Coronary artery (tissue), 2 donors: ENCODE data around the gene PIK3CG.

Source experiments
- DNase-seq: peaks from one replicate; pipeline ENCODE4 v3.0.0-alpha.2; 2017; ENCODE audit warnings: low spot score
- H3K27ac ChIP-seq, 2 donors: fragments of 200-600 bp; sonication (generic); one replicate each; pipeline ENCODE4 v1.5.1; 2016 to 2019
- H3K4me3 ChIP-seq: fragments of 200-600 bp; sonication (generic); 2 replicates; pipeline ENCODE4 v1.5.1; 2016; ENCODE audit warnings: mild to moderate bottlenecking, moderate library complexity
- CTCF ChIP-seq: fragments of 200-600 bp; sonication (generic); IDR thresholded peaks from one replicate; pipeline ENCODE4 v1.5.1; 2019; ENCODE audit warnings: antibody characterized with exemption

Gene PIK3CG

GRCh38 chr7:106875508-106875907 is 10.4 kb downstream of the PIK3CG start:
- DNase-seq = no peak
- no peak for TF ChIP-seq CTCF
- Histone ChIP-seq H3K4me3 (no peak overlapping the region), H3K27ac (no peak overlapping the region)

GRCh38 chr7:106878748-106879439 is 13.8 kb downstream of the PIK3CG start:
- no peak overlapping the region for H3K27ac ChIP-seq
- no peak overlapping the region for H3K4me3 ChIP-seq
- no peak for DNase-seq
- TF ChIP-seq CTCF = no peak

- Histone ChIP-seq H3K4me3 (no peak overlapping the region), H3K27ac (no peak overlapping the region)
- no peak for TF ChIP-seq CTCF
- no peak for DNase-seq
These were observed 16.9 kb downstream of the PIK3CG start for GRCh38 chr7:106881984-106882383.

- Histone ChIP-seq H3K27ac (no peak overlapping the region), H3K4me3 (no peak overlapping the region)
- no peak for DNase-seq
- TF ChIP-seq CTCF = no peak
These were observed 18.5 kb downstream of the PIK3CG start for GRCh38 chr7:106883456-106884026.

GRCh38 chr7:106885652-106886051 is 20.6 kb downstream of the PIK3CG start:
- Histone ChIP-seq H3K27ac (no peak overlapping the region), H3K4me3 (no peak overlapping the region)
- no peak for TF ChIP-seq CTCF
- DNase-seq = no peak

- TF ChIP-seq CTCF = no peak
- no peak for DNase-seq
- no peak overlapping the region for H3K27ac ChIP-seq
These were observed 22.3 kb downstream of the PIK3CG start for GRCh38 chr7:106887421-106887820.

GRCh38 chr7:106888204-106888603 is 23.1 kb downstream of the PIK3CG start:
- Histone ChIP-seq H3K4me3 (no peak overlapping the region), H3K27ac (no peak overlapping the region)
- DNase-seq = no peak
- TF ChIP-seq CTCF = no peak

More at GRCh38 chr7:106887421-106887820, 22.3 kb downstream of the PIK3CG start:
- H3K4me3 ChIP-seq = no peak overlapping the region
